Astrocyte of the hippocampus (primary cell): ENCODE measurements around the gene SHC1.

Experiments used
- DNase-seq: peaks from one replicate; pipeline ENCODE4 v3.0.0; 2011; ENCODE audit warnings: low read depth, low spot score

Gene SHC1, protein sequence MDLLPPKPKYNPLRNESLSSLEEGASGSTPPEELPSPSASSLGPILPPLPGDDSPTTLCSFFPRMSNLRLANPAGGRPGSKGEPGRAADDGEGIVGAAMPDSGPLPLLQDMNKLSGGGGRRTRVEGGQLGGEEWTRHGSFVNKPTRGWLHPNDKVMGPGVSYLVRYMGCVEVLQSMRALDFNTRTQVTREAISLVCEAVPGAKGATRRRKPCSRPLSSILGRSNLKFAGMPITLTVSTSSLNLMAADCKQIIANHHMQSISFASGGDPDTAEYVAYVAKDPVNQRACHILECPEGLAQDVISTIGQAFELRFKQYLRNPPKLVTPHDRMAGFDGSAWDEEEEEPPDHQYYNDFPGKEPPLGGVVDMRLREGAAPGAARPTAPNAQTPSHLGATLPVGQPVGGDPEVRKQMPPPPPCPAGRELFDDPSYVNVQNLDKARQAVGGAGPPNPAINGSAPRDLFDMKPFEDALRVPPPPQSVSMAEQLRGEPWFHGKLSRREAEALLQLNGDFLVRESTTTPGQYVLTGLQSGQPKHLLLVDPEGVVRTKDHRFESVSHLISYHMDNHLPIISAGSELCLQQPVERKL

DNA sequence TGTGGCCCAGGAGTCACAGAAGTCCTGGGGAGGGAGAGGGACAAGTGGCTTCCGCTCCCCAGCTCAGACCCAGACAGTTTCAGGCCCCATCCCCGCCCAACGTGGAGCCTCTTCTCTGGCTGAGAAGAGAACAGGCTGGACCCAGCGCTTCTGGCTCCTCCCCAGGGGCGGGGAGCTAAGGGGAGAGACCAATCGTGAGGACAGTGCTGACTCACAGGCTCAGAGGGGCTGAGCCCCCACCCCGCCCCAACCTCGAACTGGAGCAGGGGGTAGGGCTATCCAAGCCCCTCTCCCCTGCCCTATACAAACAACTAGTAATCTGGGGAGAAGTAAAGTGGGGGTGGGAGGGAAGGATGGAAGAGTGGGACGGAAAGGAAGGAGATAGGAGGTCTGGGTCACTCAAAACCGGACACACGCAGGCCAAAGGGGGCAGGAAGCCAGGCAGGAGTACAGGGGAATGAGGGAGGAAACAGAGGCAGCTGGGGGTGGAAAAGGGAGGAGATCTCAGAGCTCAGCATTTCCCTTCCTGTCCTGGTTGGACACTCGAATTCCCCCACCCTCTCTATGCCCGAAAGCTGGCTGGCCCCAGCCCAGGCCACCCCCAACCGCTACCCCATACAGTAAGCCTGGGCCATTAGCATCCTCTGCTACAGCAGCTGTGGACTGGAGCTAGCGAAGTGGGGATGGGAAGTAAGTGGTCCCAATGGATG is at the start of gene SHC1:
Gene SHC1 (minus strand): TSS at position 117 of the 710 bp plus-strand sequence. CDS start 221 bp downstream, outside the sequence.
- peak; percentile 96 for DNase-seq

DNA sequence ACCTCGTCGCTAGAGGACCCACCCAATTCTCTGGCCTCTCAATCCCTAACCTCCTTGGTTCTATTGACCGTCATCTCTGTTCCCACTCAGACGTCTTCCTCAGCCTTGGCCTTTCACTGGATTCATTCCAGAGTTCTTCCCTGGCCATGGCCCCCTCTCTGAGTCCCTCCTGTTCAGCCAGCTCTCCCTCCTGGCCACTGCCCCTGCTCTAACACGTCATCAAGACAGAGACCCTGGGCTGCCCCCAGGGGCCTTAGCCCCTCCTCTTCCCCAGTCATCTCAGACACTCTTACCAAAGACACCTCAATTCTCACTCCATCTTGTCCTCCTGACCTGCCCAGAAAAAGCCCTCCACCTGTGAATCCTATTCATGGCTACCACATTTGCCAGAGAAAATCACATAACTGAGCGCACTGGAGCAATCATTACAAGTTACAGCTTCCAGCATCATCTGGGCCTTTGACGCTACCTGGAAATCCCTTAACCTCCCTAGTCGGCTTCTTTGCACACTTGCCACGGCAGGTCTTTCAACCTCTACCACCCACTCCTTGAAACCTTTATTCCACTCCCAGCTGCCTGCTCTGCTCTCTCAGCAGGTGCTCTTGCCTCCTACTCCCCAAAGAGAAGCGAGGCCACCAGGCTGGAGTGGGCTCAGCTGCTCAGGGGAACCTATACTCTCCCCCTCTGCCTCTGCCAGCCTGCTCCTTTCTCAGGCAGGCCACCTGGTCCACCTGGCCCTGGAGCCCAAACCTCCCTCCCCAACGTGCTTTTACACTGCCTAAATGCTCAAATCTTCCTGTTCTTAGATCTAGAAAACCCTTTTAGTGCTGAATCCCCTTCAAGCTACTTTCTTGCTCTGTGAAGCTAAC is 49.1 kb upstream of the SHC1 start:
- DNase-seq = no peak

DNA sequence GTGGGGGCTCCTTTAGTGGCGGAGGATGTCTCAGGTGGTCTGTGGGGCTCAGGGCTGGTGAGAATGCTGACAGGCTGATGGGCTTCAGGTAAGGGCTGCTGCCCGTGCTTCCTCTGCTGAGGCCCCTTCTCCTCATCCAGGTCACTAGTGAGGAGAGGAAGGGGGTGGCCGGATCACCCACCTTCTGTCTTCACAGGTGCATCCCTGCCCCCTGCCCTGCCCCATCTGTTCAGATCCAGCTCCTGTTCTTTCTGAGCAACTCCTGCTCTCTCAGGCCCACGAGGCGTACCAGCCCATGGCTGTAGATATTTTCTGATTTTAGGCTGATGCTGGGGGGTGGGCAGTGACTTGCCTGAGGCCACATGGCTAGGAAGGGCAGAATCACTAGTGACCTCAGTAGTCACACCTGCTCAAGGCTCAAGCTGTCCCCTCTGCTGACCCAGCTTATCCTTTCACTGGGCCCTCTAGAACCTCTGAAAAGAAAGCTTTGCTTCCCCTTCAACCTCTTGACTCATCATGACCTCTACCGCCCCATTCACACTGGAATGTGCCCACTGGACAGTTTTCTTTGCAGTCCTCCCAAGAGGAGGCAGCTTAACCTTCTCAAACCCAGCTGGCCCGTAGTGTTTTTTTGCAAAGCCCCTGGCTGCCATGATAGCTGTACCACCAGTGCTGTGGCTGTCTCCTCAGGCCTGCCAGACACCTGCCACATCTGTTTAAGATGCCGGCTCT is 48.2 kb upstream of the SHC1 start:
- DNase-seq = no peak

DNA sequence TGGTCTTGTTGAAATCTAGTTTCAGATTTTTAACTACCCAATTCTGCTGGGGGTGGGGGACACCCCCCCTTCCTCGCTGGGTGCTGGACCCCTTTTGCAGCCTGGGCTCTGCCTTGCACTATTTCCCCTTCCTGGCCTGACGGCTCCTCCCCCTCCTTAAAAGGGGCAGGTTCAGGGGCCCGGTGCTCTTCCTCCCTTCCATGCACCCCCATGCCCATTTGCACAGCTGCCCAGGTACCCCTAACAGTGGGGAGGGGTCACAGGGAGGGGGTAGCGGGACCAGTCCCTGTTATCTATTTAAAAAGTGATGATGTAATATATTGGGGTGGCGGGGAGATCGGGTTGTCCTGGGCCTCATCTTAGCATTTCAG is 47.4 kb upstream of the SHC1 start:
- no peak for DNase-seq

DNA sequence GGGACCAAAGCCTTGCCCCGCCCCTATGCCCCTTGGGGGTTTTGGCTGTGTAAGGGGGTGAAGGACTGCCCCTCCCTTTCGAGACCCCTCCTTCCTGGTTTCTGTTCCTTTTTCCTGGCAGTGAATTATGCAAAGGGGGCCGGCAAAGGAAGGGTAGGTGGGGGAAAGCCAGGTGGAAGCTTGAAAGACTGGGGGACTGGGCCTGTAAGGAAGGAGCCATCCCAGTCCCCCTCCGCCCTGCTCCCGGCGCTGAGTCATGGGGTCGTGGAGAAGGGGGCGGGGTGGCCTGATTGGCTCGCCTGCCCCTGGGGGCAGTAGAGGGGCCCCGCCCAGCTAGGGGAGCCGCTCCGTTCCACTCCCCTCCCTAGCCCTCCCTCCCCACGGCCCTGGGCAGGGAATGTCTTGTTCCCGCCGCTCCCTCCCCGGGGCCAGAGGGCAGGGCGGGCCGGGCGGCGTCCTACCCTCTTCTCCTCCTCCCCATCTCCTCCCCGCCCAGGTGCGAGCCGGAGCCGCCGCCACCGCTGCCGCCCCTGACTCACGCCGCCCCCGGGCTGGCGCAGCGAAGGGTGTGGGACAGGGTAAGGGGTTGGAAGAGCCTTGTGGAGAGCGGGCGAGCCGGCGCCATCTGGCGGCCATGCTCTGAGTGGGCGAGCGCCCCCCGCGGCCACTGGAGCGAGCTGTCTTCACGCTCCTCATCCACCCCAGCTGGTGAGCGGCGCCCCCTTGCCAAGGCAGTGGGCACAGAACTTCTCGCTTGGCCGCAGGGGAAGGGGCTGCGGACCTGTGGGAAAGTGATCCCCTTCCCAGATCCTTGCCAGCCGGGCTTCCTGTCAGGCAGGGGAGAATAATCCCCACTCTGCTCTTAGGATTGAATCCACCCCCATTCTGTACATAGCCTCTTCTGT is 46.7 kb upstream of the SHC1 start:
- peak; percentile 97 for DNase-seq

DNA sequence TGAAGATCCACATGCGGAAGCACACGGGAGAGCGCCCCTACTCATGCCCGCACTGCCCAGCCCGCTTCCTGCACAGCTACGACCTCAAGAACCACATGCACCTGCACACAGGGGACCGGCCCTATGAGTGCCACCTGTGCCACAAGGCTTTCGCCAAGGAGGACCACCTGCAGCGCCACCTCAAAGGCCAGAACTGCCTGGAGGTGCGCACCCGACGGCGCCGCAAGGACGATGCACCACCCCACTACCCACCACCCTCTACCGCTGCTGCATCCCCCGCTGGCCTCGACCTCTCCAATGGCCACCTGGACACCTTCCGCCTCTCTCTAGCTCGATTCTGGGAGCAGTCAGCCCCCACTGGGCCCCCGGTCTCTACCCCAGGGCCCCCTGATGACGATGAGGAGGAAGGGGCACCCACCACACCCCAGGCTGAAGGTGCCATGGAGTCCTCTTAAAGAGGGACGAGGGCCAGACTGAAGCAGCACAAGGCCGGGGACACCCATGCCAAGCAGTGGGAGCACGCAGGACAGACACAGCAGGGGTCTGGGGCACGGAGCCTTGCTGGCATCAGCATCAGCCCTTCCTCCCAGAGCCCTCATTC is 45.8 kb upstream of the SHC1 start:
- DNase-seq = no peak

DNA sequence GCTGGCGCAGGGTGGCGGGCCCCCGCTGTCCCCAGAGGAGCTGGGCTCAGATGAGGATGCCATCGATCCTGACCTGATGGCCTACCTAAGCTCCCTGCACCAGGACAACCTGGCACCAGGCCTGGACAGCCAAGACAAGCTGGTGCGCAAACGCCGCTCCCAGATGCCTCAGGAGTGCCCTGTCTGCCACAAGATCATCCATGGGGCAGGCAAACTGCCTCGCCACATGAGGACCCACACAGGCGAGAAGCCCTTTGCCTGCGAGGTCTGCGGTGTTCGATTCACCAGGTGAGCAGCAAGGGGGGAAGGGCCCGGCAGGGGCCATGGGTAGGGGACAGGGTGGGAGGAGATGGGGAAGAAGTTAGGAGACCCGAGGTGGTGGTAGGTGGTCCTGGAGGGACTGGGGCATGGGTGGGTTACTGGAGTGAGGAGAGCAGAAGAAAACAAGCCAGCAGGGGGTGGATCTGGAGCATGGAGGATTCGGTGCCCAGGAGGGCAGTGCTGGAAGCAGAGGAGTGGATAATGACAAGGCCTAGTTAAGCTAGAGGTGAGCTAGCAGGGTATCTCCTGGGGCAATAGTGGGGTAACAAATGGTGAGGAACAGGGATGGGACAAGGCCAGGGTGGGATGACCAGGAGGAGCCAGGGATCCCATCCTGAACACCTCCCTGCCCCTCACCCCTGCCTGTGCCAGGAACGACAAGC is 45.1 kb upstream of the SHC1 start:
- DNase-seq = no peak

DNA sequence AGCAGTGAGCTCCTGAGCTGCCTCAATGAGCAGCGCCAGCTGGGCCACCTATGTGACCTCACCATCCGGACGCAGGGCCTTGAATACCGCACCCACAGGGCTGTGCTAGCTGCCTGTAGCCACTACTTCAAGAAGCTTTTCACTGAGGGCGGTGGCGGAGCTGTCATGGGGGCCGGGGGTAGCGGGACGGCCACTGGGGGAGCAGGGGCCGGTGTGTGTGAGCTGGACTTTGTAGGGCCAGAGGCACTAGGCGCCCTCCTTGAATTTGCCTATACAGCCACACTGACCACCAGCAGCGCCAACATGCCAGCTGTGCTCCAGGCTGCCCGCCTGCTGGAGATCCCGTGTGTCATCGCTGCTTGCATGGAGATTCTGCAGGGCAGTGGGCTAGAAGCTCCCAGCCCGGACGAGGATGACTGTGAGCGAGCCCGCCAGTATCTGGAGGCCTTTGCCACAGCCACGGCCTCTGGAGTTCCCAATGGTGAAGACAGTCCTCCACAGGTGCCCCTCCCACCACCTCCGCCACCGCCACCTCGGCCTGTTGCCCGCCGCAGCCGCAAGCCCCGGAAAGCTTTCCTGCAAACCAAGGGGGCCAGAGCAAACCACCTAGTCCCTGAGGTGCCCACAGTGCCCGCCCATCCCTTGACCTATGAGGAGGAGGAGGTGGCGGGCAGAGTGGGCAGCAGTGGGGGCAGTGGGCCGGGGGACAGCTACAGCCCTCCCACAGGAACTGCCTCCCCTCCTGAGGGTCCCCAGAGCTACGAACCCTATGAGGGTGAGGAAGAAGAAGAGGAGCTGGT is 44.4 kb upstream of the SHC1 start:
- DNase-seq = no peak

DNA sequence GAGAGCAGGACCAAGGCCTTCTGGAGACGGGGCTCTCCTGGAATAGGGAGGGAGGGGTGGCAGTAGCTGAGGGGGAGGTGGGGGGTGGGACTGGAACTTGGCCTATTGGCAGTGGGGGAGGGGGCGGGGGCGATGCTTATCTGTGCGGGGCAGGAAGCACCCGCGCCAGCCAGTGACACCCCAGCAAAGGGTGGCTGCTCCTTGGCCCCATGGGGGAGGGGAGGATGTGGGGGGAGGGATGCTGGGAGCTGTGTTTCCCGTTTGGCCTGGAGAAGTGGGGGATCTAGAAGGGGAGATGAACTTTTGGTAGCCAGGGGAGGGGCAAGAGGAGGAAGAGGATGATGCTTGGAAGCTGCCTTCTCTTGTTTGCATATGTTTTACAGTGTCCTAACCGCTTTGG is 43.1 kb upstream of the SHC1 start:
- no peak for DNase-seq

DNA sequence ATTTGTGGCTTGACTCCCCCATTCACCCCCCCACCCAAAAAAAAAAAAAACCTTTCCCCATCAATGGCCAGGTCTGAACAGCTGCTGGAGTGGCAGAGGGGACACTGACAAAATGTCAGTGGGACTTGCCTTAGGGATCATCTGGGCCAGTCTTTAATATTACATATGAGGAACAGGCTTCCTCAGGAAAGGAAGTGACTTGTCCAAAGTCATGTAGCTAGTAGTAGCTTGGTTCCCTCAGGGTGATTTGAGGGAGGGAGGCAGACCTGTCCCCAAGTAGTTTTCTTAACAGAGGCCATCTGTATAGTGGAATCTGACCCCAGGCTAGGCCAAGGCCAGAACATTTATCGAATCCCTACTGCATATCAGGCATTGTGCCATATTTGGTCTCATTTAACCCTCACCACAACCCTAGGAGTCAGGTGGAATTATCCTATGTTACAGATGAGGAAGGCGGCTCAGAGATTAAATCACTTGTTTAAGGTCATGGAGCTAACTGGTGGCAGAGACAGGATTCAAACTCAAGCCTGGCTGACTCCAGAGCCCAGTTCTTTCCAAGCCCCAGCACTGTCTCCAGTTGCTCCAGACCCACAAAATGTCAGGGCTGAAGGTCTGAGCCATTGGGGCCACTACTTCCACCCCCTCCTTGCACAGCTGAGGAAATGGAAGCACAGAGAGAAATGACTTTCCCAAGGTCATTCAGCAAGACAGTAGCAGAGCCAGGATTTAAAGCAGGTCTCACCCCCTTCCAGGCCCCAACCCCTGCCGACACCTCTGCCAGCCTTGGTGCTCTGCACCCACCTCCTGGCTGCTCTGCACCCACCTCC is 42.4 kb upstream of the SHC1 start:
- DNase-seq = no peak

DNA sequence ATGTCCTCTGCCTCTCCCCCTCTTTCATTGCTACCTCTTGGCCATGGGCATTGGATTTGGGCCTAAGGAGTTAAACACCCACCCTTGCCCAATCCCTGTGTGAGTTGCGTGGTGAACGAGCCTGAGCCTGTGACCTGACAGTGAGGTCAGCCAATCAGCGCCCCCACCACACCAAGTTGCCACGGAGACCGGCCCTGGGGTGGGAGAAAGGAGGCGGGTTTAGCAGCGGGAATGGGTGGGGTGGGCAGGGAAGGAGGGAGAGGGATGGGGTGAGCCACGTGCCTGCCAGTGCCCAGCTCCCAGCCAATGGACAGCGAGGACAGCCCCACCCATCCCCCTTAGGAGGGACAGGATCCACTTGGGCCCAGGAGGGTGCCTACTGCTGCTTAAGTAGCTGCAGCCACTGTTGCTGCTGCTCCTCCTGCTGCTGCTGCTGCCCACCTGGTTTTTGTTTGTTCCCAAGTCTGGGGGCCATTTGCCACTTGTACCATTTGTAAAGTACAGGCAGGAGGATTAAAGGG is 41.5 kb upstream of the SHC1 start:
- peak; percentile 34 for DNase-seq

DNA sequence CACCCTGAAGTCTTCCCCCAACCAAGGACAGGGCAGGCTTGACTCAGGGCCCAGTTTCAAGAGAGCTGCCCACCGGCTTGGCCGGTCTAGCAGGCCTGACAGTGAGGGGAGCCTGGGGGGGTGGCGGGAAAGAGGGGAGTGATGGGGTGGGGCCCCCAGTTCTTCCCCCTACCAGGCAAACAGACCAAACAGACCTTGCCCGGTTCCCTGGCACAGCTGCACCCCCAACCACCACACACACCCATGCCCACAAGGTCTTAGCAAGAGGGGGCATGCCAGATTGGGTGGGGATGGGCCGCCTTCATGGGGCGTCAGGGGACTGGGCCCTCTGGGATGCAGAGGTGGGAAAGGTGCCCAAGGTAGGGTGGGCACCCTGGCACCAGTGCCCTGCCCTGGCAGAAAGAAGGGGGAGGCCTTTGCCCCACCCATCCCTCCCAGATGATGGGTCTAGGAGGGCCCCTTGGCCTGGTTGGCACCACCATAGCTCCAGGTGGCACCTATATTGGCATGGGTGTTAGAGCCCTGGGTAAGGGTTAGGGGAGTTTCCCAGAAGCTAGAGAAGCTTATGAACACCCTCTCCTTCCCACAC is 41.0 kb upstream of the SHC1 start:
- no peak for DNase-seq

DNA sequence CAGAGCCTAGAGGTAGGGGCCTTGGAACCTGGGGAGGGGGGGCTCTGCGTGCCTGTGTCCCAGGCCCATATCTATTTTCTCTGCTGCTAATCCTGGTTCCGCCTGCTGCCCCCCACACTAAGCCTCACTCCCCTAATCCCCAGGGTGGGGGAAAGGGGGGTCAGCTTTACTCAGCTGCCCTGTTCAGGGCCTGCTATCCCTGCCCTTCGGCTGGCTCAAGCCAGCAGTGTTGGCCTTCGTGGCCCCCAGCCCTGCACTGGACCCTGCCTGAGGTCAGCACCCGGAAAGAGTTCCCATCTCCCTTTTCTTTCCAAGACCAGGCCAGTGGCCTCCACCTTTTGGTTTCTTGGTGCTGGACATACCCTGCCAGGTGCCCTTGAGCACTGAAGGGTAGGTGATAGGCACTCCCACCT is 40.5 kb upstream of the SHC1 start:
- DNase-seq = no peak

DNA sequence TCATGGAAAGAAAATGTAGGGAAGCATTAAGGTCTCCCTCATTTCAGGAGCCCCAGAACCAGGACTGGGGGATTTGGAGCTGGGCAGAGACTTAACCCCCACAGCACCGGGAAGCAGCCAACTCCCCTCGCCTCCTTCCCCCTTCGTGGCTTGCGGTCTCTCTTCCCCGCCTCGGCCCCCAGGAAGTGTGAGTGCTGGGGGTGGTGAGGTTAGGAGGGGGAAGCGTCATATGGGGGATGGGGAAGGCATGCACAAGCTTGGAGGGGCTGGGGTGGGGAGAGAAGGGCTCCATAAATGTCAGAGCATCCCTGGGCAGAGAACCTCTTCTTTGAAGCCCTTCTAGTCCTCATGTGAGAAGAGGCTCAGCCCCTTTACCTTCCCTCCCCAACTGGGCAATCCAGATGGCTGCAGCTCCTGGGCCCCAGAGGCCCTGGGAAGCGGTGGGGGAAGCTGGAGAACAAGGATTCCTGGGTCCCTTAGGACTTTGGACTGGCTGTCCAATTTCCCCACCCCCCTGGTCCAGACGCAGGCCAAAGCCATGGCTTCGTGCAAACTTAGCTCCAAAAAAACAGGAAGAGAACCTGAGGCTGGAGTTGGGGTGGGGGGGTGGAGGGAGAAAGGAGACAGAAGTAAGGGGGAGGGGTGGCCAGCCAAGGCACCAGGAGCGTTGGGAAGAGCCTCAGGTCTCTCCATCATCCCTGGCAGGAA is 39.8 kb upstream of the SHC1 start:
- DNase-seq = no peak

DNA sequence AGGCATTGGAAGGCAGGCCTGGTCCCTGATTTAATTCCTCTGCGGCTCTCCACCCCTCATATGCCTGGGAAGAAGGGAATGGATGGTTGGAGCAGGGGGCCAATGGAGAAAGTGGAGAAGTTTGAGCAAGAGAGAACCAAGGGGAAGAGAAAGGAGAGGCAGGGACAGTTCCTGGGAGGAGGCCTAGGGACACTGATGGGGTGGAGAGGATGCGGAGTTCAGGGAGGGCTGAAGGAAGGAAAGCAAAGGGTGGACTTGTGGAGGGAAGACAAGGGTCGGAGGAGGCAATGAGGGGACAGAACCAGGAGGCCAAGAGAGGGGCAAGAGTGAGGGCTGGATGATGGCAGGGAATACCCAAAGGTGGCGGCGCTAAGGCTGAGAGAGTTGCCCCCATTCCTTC is 39.2 kb upstream of the SHC1 start:
- DNase-seq = no peak

DNA sequence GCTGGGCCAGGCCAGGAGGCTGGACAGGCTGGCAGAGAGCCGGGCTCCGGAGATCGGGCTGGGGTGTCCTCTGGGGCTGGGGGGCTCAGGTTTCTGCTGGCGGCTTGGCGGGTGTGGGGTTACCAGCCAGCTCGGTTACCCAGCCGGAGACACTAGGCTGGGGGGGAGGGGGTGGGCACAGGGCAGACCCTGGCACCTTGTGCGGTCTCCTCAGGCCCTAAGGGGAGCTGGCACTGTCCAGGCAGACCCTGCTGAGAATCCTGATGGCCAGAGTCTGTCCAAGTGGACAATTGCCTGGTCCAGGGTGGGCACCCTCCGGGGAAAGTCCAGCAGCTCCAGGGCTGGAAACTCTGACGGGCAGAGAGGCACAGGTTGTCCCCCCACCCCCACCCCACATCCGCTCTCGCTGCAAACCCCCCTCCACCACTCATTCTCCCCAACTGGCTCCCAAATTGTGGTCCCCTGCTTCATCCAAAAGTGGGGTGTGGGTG is 38.7 kb upstream of the SHC1 start:
- DNase-seq = no peak
